GM12891 (cell line): ENCODE results near the gene ZAP70.

Experiments used
- POLR2A ChIP-seq: IDR thresholded peaks from 2 replicates; pipeline ENCODE4 v1.6.1; 2011; ENCODE audit warnings: low read depth, low read length, control low read depth
- POLR2AphosphoS5 ChIP-seq: IDR thresholded peaks from 2 replicates; pipeline ENCODE4 v1.6.1; 2011; ENCODE audit warnings: low read depth, low read length, control low read depth
- POU2F2 ChIP-seq: IDR thresholded peaks from 2 replicates; pipeline ENCODE4 v1.6.1; 2011; ENCODE audit warnings: low read depth, mild to moderate bottlenecking, control low read depth, low read length, moderate library complexity
- SPI1 ChIP-seq: IDR thresholded peaks from 2 replicates; pipeline ENCODE4 v1.6.1; 2011; ENCODE audit warnings: low read depth, low read length, control low read depth
- TAF1 ChIP-seq: IDR thresholded peaks from 2 replicates; pipeline ENCODE4 v1.6.1; 2011; ENCODE audit warnings: low read depth, low read length, control low read depth

- no peak for TF ChIP-seq POLR2A
- no peak; the same call in 1 of the 2 replicates for TF ChIP-seq POLR2AphosphoS5
- no peak; the same call in 1 of the 2 replicates for TF ChIP-seq TAF1
- TF ChIP-seq SPI1: no peak
- no peak for TF ChIP-seq POU2F2
Measured at GRCh38 chr2:97663626-97663961, 49.8 kb upstream of the ZAP70 start.
